ENCODE measurements around the gene XPOT.

GRCh38 chr12:64427988-64428387 is 23.8 kb downstream of the XPOT start:
- TF ChIP-seq, protein P1, sequence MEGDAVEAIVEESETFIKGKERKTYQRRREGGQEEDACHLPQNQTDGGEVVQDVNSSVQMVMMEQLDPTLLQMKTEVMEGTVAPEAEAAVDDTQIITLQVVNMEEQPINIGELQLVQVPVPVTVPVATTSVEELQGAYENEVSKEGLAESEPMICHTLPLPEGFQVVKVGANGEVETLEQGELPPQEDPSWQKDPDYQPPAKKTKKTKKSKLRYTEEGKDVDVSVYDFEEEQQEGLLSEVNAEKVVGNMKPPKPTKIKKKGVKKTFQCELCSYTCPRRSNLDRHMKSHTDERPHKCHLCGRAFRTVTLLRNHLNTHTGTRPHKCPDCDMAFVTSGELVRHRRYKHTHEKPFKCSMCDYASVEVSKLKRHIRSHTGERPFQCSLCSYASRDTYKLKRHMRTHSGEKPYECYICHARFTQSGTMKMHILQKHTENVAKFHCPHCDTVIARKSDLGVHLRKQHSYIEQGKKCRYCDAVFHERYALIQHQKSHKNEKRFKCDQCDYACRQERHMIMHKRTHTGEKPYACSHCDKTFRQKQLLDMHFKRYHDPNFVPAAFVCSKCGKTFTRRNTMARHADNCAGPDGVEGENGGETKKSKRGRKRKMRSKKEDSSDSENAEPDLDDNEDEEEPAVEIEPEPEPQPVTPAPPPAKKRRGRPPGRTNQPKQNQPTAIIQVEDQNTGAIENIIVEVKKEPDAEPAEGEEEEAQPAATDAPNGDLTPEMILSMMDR (IDR thresholded peaks at IDR 0.05), result no peak
- no peak for TF ChIP-seq EZH2phosphoT487 (IDR thresholded peaks at IDR 0.05)

Data from neural progenitor cell (in vitro differentiated cells).